ENCODE results near the gene C2.
"Not testable (repeated sequence)": the region's sequence is repeated elsewhere in the genome, so short reads cannot be mapped to it uniquely, and the experiment has no call there.

Gene C2

DNA sequence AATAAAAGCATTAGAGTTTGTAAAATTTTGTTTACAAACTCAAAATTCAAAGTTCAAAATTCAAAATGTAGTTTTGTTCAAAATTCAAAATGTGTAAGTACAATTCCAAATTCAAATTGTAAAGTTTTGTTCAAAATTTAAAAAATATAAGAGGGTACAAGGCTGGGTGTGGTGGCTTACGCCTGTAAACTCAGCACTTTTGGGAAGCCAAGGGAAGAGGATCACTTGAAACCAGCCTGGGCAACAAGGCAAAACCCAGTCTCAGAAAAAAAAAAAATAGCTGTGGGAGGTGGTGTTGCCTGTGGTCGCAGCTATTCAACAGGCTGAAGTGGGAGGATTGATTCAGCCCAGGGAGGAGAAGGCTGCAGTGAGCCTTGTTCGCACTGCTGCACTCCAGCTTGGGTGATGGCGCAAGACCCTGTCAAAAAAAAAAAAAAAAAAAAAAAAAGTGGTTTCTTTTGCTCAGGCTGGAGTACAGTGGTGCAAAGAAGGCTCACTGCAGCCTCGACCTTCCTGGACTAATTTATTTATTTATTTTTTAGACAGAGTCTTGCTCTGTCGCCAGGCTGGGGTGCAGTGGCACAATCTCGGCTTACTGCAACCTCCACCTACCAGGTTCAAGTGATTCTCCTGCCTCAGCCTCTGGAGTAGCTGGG, 20.2 kb upstream of the C2 start:
- H3K4me1 Mint-ChIP-seq (ENCODE audit: low read depth), result peaks cover 12% of the 10 kb centered on the region
- H3K4me3 Mint-ChIP-seq, result no peak overlapping the region
- H3K27ac Mint-ChIP-seq, result no peak overlapping the region
- no peaks in the 10 kb centered on the region for H3K36me3 Mint-ChIP-seq
- H3K9me3 Mint-ChIP-seq (ENCODE audit: low read depth), result no peaks in the 10 kb centered on the region
- H3K27me3 Mint-ChIP-seq, result peaks cover under 1% of the 10 kb centered on the region

DNA sequence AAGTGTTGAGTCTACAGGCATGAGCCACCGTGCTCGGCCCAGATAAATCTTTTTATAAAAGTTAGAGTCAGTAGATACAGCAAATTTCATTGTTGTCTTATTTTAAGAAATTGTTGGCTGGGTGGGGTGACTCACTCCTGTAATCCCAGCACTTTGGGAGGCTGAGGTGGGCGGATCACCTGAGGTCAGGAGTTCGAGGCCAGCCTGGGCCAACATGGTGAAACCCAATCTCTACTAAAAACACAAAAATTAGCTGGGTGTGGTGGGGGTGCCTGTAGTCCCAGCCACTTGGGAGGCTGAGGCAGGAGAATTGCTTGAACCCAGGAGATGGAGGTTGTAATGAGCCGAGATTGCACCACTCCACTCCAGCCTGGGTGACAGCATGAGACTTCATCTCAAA, 19.3 kb upstream of the C2 start:
- H3K9me3 Mint-ChIP-seq (ENCODE audit: low read depth); H3K4me1 Mint-ChIP-seq (ENCODE audit: low read depth); H3K36me3 Mint-ChIP-seq; H3K27me3 Mint-ChIP-seq; H3K27ac Mint-ChIP-seq; H3K4me3 Mint-ChIP-seq: not testable (repeated sequence)

DNA sequence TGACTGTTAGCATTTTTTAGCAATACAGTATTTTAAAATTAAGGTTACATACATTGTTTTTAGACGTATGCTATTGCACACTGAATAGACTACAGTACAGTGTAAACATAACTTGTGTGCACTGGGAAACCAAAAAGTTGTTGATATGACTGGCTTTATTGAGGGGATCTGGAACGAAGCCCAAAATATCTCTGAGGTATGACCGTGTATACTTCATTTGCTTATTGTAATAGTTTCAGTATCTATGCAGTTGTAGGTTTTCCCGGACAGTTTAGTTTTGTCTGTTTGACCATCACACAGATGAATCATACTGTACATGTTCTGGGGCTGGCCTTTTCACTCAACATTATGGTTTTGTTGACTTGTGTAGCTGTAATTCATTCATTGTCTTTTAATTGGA, 18.7 kb upstream of the C2 start:
- no peaks in the 10 kb centered on the region for H3K36me3 Mint-ChIP-seq
- H3K4me1 Mint-ChIP-seq (ENCODE audit: low read depth), result peaks cover 4% of the 10 kb centered on the region
- no peak overlapping the region for H3K4me3 Mint-ChIP-seq
- H3K9me3 Mint-ChIP-seq (ENCODE audit: low read depth), result no peaks in the 10 kb centered on the region
- no peak overlapping the region for H3K27ac Mint-ChIP-seq
- H3K27me3 Mint-ChIP-seq, result peaks cover 2% of the 10 kb centered on the region

DNA sequence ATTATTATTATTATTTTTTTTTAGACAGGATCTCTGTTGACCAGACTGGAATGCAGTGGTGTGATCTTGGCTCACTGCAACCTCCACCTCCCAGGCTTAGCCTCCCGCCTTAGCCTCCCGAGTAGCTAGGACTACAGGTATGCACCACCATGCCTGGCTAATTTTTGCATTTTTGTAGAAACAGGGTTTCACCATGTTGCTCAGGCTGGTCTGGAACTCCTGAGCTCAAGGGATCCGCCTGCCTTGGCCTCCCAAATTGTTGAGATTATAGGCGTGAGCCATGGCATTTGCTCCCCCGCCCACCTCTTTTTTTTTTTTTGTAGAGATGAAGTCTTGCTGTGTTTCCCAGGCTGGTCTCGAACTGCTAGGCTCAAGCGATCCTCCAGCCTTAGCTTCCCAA, 18.2 kb upstream of the C2 start:
- not testable (repeated sequence) for H3K4me1 Mint-ChIP-seq (ENCODE audit: low read depth)

DNA sequence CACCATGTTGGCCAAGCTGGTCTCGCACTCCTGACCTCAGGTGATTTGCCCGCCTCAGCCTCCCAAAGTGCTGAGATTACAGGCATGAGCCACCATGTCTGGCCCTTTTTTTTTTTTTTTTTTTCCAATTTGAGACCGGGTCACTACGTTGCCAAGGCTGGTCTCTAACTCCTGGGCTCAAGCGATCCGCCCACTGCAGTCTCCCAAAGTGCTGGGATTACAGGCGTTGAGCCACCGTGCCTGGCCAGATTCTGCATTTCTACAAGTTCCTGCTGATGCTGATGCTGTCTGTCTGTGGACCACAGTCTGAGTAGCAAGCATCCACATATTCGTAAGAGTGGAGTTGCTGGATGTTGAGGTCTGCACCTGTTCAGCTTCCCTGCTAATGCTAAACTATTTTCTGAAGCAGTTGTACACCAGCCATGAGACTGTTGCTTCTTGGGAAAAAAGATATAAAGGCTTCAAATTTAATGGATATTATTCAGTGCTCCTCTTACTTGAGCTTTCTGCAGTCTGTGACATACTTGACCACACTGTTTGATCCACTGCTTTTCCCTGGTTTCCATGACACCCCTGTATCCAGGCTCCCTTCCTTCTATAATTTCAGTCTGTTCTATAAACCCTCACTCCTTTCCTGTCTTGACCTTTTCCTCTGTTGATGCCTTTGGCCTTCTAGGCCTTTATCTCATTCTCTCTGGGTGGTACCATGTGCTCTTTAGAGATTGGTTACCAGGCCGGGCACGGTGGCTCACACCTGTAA, 15.5 kb upstream of the C2 start:
- Mint-ChIP-seq H3K4me3 (no peak overlapping the region), H3K27ac (no peak overlapping the region), H3K9me3 (ENCODE audit: low read depth) (no peaks in the 10 kb centered on the region), H3K27me3 (peaks cover 2% of the 10 kb centered on the region), H3K4me1 (ENCODE audit: low read depth) (peaks cover 4% of the 10 kb centered on the region), H3K36me3 (no peaks in the 10 kb centered on the region)

More for the DNA sequence above, 18.2 kb upstream of the C2 start:
- H3K27ac Mint-ChIP-seq; H3K27me3 Mint-ChIP-seq; H3K36me3 Mint-ChIP-seq; H3K4me3 Mint-ChIP-seq; H3K9me3 Mint-ChIP-seq (ENCODE audit: low read depth): not testable (repeated sequence)

DNA sequence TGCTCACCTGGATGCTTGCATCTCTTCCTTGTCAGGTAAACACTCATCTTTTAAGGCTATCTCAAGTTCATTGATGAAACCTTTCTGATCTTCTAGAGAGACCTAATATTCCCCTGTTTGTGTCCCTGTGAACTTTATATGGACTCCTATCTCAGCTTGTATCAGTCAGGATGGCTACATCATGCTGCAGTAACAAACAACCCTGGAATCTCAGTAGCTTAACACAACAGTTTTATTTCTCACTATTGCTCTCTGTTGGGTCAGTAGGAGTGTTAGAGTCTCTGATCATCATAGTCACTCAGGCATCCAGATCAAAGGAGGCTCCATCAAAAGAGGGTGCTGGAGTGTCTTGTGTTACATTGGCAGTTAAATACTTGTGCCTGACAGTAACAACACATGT, 12.2 kb upstream of the C2 start:
- Mint-ChIP-seq H3K4me1 (ENCODE audit: low read depth) (peaks cover 1% of the 10 kb centered on the region), H3K4me3 (no peak overlapping the region), H3K27ac (no peak overlapping the region), H3K36me3 (no peaks in the 10 kb centered on the region), H3K27me3 (peaks cover 2% of the 10 kb centered on the region), H3K9me3 (ENCODE audit: low read depth) (no peaks in the 10 kb centered on the region)

DNA sequence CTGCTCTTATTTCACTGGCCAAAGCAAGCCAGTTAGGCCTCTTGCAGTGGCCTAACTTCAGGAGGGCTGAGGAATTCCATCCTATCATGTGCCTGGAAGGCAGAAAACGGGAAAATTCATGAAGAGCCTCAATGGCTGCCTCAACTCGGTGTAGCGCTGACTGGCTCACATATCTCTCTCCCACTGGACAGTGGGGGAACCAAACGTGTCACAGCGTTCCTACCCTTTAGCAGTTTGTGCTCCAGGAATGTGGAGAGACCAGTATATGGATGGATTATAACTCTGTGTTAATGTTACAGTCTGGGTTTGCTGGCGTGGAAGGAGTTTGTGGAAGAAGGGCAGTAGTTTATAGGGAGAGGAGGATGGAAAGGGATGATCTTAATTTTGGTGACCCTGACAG, 11.8 kb upstream of the C2 start:
- no peaks in the 10 kb centered on the region for H3K36me3 Mint-ChIP-seq
- peaks cover 2% of the 10 kb centered on the region for H3K27me3 Mint-ChIP-seq
- no peaks in the 10 kb centered on the region for H3K4me1 Mint-ChIP-seq (ENCODE audit: low read depth)
- H3K27ac Mint-ChIP-seq, result no peak overlapping the region
- H3K9me3 Mint-ChIP-seq (ENCODE audit: low read depth), result no peaks in the 10 kb centered on the region
- no peak overlapping the region for H3K4me3 Mint-ChIP-seq

DNA sequence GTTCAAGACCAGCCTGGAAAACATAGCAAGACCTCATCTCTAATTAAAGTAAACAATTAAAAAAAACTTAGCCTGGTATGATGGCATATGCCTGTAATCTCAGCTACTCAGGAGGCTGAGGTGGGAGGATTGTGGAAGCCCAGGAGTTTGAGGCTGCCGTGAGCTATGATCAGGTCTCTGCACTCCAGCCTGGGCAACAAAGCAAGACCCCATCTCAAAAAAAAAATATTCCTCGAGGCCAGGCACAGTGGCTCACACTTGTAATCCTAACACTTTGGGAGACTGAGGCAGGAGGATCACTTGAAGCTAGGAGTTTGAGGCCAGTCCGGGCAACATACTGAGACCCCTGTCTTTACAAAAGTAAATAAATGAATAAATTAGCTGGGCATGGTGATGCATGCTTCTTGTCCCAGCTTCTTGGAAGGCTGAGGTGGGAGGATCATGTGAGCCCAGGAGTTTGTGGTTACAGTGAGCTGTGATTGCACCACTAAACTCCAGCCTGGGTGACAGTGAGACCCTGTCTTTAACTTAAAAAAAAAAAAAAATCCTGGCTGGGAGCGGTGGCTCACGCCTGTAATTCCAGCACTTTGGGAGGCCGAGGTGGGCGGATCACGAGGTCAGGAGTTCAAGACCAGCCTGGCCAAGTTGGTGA, 9.3 kb upstream of the C2 start:
- H3K27ac Mint-ChIP-seq, result no peak overlapping the region
- no peaks in the 10 kb centered on the region for H3K4me1 Mint-ChIP-seq (ENCODE audit: low read depth)
- H3K4me3 Mint-ChIP-seq, result no peak overlapping the region
- H3K36me3 Mint-ChIP-seq, result no peaks in the 10 kb centered on the region
- H3K27me3 Mint-ChIP-seq, result no peaks in the 10 kb centered on the region
- H3K9me3 Mint-ChIP-seq (ENCODE audit: low read depth), result no peaks in the 10 kb centered on the region

DNA sequence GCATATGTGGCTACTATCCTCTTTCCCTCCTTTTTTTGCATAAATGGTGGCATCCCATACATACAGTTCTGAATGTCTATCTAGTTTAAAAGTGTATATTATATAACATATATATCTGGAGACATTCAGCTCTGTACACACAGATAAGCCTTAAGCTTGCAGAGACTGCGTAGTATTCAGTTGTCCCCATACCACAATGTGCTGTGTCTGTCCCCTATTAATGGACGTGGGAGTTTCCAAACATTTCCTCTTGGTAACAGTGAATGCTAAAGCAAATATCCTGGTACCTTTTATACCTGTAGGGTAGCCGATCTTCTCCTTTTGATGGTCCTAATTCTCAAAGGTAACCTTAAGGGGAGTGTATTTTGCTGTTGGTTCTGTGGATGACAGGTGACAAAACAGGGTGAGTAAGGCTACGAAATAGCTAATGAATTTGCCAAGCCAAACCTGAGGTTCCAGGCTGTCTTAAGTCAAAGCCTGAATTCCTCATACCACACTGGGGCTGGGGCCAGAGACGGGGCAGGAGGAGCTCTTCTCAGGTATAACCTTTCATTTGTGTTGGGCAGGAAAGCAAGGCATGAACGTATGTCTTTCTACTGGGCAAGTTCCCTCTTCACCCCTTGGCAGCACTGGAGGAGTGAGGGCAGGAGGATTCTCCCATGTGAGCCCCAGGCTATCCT, 7.8 kb upstream of the C2 start:
- H3K36me3 Mint-ChIP-seq, result no peaks in the 10 kb centered on the region
- no peaks in the 10 kb centered on the region for H3K27me3 Mint-ChIP-seq
- H3K27ac Mint-ChIP-seq, result no peak overlapping the region

DNA sequence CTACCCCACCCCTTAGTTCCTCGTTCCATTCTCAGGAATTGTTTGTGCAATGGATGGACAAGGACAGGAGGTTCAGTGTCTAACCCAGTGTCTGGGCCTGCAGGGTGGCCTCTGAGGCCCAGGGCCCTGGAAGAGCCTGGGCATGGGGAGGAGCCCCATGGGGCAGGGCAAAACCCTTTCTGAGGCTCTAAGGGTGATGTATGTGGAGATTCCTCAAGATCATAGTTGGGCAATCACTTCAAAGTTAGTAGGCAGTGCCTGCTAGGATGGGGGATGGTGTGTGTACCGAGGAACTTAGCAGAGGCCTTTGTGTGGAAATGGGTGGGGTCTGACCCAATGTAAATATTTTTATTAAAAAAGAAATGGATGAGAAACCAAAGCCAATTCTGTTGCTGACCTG, 6.7 kb upstream of the C2 start:
- no peaks in the 10 kb centered on the region for H3K27me3 Mint-ChIP-seq
- no peaks in the 10 kb centered on the region for H3K9me3 Mint-ChIP-seq (ENCODE audit: low read depth)
- no peak overlapping the region for H3K27ac Mint-ChIP-seq
- no peaks in the 10 kb centered on the region for H3K4me1 Mint-ChIP-seq (ENCODE audit: low read depth)
- H3K36me3 Mint-ChIP-seq, result no peaks in the 10 kb centered on the region
- no peak overlapping the region for H3K4me3 Mint-ChIP-seq

More for the DNA sequence above, 7.8 kb upstream of the C2 start:
- Mint-ChIP-seq H3K4me1 (ENCODE audit: low read depth) (no peaks in the 10 kb centered on the region), H3K4me3 (no peak overlapping the region), H3K9me3 (ENCODE audit: low read depth) (no peaks in the 10 kb centered on the region)

DNA sequence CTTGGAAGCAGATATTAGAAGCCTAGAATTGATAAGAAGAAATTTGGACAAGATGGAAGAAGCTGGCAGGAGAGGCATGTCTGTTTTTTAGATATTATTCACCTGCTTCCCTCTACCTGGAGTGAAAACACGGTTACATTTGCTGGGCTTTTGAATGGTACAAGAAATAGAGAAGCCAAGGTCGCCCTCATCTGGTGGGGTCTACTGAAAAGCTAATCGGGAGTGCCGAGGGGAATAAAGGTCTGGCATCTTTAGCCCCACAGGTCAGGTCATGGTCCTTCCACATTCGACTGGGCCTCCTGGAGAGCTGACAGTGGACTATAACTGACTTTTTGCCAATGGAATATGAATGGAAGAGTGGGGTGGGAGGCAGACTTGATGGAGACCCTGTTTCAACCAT, 4.6 kb upstream of the C2 start:
- Mint-ChIP-seq H3K27me3 (no peaks in the 10 kb centered on the region), H3K4me3 (no peak overlapping the region), H3K4me1 (ENCODE audit: low read depth) (no peaks in the 10 kb centered on the region), H3K27ac (no peak overlapping the region), H3K36me3 (no peaks in the 10 kb centered on the region), H3K9me3 (ENCODE audit: low read depth) (no peaks in the 10 kb centered on the region)

DNA sequence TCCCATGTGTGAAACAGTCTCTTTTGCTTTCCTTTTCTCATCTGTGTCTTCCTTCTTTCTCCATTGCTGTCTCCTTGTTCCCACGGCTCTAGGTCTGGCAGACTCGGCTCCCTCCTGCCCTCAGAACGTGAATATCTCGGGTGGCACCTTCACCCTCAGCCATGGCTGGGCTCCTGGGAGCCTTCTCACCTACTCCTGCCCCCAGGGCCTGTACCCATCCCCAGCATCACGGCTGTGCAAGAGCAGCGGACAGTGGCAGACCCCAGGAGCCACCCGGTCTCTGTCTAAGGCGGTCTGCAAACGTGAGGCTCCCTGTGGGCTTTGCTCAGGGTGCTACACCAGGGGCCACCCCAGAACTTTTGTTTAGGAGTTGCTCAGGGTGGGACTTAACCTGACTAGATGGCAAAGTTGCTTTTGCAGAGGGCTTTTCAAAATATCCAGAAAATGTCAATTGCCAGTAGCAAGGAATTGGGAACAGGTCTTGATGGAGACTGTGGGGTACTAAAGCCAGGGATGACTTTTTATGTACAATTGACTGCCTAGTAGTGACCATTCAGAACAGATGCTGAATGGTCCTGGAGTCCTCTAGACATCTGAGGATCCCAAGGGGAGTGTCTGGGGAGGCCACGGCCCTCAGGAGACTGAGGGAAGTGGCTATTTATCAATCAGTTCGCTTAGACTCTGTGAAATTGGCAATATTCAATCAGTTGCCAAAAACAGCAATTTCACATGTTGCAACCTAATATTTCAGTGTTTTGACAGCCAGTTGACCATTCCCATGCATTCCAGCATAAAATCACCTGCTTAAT, 550 bp downstream of the C2 start:
- H3K4me1 Mint-ChIP-seq (ENCODE audit: low read depth), result no peaks in the 10 kb centered on the region
- no peaks in the 10 kb centered on the region for H3K9me3 Mint-ChIP-seq (ENCODE audit: low read depth)
- H3K36me3 Mint-ChIP-seq, result no peaks in the 10 kb centered on the region
- no peak overlapping the region for H3K4me3 Mint-ChIP-seq
- peaks cover 2% of the 10 kb centered on the region for H3K27me3 Mint-ChIP-seq
- H3K27ac Mint-ChIP-seq, result no peak overlapping the region

DNA sequence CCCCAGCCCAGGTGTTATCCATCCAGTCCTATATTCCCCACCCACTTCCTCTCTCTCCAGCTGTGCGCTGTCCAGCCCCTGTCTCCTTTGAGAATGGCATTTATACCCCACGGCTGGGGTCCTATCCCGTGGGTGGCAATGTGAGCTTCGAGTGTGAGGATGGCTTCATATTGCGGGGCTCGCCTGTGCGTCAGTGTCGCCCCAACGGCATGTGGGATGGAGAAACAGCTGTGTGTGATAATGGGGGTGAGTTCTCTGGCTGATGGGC, 1.1 kb downstream of the C2 start:
- Mint-ChIP-seq H3K27me3 (peaks cover 2% of the 10 kb centered on the region), H3K4me3 (no peak overlapping the region), H3K36me3 (no peaks in the 10 kb centered on the region), H3K4me1 (ENCODE audit: low read depth) (no peaks in the 10 kb centered on the region), H3K9me3 (ENCODE audit: low read depth) (no peaks in the 10 kb centered on the region), H3K27ac (no peak overlapping the region)

DNA sequence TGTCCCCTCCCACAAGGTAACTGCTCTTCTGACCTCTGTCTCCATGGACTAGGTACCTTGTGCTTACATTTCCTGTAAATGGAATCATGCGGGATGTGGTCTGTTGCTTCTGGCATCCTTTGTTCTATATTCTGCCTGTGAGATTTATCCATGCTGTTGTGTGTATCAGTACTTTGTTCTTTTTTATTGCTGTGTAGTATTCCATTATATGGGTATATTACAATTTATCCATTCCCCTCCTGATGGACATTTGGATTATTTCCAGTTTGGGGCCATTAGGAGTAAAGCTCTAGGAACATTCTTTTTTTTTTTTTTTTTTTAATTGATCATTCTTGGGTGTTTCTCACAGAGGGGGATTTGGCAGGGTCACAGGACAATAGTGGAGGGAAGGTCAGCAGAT, 3.4 kb downstream of the C2 start:
- Mint-ChIP-seq H3K27ac (no peak overlapping the region), H3K27me3 (peaks cover 2% of the 10 kb centered on the region), H3K4me3 (no peak overlapping the region), H3K36me3 (no peaks in the 10 kb centered on the region), H3K9me3 (ENCODE audit: low read depth) (no peaks in the 10 kb centered on the region), H3K4me1 (ENCODE audit: low read depth) (no peaks in the 10 kb centered on the region)

DNA sequence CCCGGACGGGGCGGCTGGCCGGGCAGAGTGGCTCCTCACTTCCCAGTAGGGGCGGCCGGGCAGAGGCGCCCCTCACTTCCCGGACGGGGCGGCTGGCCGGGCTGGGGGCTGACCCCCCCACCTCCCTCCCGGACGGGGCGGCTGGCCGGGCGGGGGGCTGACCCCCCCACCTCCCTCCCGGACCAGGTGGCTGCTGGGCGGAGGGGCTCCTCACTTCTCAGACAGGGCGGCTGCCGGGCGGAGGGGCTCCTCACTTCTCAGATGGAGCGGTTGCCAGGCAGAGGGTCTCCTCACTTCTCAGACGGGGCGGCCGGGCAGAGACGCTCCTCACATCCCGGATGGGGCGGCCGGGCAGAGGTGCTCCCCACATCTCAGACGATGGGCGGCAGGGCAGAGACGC, 4.6 kb downstream of the C2 start:
- not testable (repeated sequence) for H3K4me1 Mint-ChIP-seq (ENCODE audit: low read depth); H3K4me3 Mint-ChIP-seq; H3K9me3 Mint-ChIP-seq (ENCODE audit: low read depth); H3K36me3 Mint-ChIP-seq; H3K27me3 Mint-ChIP-seq; H3K27ac Mint-ChIP-seq
